NCI-H345 treated with DMSO at 0.1 percent for 48 hours (cell line): Measurements from ENCODE around the gene GCNT1.
"Not testable (repeated sequence)": the region's sequence is repeated elsewhere in the genome, so short reads cannot be mapped to it uniquely, and the experiment has no call there.

ENCODE experiments used
- DNase-seq: peaks from one replicate; lab custom pipeline; 2025; ENCODE audit not compliant: unreplicated experiment; lab: John Stamatoyannopoulos, UW

GCNT1 gene

DNA sequence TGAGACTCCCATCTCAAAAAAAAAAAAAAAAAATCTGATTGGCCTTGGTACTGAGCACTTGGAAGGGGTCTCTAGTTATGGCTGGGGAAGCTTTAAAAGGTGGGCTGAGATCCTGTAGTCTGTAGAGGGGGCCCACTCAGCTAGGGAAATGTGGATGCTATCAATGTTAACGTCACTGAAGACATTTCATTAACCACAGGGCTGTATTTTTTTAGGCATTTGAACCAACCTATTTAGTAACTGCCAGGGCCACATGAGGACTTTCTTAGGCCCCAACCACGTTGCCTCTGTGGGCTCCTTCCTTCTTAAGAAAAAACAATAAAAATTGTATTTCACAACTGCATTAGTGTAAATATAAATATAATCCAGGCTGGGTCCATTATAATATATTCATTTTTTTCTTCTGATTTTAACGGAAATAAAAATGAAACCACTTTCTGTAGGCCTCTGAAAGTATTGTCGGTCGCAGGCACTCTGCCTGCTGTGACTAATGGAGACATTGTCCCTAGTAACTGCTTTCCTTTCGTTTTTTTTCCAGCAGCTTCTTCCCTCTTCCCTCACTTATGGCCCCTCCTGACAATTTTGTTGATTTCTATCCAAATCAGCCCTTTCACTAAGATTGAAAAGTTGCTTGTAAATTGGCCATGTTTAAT is 71.6 kb downstream of the GCNT1 start:
- DNase-seq: no peak

DNA sequence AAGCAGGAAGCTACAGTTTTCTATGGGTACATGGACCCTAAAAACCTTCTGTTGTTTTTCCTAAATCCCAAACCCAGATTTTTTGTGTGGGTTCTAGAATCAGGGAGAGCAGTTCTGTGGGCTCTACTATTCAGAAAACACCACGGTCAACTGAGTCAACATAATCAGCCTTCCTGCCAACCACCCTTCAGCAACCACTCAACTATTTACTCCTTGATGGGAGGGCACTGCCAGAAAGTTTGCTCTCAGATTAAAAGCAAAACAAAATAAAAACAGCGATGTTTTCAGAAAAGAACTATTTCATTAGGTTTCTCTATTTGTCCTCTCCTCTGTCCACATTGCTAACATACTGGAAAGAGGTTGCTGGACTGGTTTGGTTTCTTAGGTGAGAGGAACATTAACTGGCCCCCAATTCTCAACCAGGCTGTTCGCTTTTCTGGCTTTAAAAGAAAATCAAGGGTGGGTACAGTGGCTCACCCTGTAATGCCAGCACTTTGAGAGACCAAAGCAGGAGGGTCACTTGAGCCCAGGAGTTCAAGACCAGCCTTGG is 72.3 kb downstream of the GCNT1 start:
- DNase-seq: no peak

DNA sequence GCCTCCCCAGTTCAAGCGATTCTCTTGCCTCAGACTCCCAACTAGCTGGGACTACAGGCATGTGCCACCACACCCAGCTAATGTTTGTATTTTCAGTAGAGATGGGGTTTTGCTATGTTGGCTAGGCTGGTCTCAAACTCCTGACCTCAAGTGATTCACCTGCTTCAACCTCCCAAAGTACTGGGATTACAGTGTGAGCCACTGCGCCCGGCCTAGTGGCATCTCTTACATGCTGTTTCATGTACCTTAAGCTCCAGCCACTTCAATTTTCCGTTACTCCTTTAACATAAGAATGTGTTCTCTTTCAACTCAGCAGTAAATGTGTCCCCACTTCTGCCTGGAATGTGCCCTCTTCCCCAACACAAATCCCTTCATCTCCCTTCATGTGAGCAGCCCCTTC is 73.9 kb downstream of the GCNT1 start:
- DNase-seq: not testable (repeated sequence)

DNA sequence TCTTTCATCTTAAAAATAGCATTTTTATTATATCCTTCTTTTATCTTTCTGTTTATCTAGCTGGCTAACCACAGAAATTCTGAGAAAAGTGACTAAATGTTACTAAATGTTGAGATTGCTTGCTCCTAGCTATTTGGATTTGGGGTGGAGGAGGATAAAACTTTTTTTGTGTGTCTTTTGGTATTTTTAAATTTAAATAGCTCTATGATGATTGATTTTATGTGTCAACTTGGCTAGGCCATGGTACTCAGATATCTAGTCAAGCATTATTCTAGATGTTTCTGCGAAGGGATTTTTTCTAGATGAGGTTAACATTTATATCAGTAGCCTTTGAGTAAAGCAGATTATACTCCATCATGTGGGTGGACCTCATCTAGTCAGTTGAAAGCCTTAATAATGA is 75.0 kb downstream of the GCNT1 start:
- DNase-seq: no peak

DNA sequence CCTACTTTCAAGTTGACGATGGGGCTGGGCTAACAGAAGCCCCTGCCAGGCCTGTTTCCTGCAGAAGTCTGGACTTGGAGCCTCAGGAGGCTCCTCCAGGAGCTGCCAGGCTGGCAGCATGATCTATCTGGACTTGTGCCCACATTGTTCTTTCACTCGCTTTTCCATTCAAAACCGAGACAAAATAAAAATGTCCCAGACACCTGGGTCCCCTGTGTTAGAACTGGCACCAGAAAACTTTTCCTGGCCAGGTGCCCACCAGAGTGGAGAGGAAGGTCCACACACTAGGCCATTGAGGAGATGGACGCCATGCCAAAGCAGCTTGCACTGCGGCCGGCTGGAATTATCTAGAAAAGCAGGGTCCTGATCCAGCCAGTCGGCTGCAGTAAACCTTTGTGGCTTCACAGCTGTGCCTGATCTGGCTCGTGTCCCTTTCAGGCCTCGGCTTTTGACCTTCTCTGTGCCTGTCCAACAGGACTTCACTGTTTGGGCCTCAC is 78.2 kb downstream of the GCNT1 start:
- no peak for DNase-seq

DNA sequence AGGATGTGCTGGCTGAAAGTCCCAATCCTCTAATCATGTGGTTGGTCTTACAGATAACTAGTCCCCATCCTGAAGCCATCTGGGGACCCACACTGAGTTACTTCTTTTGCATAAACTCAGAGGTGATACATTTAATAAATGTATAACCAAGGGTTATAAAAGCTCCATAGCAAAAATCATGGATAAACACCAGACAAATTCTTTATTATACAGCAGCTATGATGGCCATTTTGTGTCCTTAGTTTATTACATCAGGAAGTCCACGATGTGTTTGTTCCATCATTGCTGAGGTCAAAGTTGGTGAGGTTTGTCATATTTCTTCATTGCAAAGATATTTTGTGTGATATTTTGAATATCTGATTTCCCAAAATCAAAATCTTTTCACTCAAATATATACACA is 80.2 kb downstream of the GCNT1 start:
- DNase-seq: no peak

DNA sequence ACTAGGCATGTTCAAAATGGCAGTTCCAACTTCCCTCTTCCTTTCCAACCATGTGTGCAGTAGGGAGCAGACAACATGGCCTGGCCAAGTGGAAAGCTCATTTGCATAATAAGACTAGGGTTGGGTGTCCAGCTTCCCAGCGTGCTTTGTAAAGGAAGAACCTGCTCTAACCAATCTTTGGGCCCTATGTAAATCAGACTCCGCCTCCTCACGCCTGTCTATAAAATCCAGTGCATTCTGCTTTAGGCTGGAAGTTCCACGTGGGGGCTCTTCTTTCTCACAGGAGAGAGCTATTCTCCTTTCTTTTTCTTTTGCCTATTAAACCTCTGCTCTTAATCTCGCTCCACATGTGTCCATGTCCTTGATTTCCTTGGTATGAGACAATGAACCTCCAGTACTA is 83.4 kb downstream of the GCNT1 start:
- no peak for DNase-seq

DNA sequence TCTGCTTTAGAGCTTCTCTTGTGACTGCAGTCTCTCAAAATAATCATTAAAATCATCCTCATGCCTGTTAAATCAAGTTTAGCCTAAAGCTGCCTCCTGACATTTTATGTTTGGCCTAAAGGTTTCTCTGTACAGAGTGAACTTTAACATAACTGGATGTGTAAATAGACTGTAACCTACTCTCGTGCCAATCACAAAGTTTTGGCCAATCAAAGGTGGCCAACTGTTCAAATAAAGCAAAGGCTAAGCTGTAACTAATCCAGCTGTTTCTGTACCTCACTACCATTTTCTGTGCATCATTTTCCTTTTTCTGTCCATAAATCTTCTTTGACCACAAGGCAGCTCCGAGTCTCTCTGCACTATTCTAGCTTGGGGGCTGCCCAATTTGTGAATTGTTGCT is 86.2 kb downstream of the GCNT1 start:
- DNase-seq: no peak

DNA sequence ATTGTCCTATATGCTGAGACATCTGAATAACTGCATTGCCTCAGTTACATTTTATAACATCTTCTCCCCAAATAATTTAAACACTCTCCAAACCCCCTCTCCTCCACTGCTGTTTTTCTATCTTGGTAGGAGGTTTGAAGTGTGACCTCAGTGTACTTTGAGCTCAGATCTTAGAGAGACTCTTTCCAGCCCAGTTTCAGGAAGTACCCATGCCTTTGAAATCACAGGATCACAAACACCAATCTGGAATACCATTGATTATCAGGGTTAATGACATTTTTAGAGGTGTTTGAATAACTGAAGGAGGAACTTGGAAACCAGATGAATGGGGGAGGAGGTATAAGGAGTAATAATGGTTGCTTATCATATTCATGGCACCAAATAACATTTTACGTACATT is 93.2 kb downstream of the GCNT1 start:
- DNase-seq: no peak

DNA sequence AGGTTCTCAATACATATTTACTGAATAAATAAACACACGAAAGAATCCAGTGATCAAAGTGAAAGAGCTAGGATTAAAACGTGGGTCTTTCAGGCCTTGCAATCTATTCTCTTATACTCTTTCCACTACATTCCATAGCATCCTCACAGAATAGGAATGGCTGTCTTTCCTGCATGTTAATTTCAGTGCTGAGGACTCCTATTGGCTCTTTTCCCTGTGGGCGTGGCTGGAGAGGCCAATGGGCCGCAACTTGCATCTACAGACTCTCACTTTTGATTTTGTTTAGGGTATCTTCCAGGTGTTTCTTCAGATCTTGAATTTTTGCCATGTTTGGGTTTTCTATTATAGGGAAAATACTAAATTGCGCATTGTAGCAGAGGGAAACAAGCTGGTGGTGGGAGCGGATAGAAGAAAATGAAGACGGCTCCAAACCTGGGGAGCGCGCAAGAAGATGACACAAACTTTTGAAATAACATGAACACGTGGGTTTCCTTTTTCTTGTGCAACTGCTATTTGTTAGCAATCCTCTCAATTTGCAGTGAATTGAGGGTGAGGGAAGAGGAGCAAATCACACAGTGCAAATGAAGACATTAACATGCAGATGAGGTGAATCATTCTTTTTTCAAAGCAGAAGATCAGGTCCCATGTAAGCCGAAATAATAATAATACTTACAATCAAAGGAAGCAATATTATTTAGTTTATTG is 93.9 kb downstream of the GCNT1 start:
- no peak for DNase-seq

DNA sequence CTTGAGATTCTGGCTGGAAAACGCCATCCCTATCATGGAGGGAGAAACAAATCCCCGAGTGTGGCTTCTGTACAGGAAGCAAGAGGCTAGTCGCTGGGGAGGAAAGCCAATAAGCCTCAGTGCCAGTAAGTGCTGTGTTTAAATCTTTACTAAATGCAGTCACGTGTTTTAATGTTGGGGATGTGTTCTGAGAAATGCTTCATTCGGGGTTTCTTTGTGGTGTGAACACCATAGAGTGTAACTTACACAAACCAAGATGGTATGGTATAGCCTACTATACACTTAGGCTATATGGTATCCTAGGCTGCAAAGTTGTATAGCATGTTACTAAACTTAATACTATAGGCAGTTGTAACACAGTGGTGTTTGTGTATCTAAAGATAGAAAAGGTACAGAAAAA is 94.7 kb downstream of the GCNT1 start:
- no peak for DNase-seq
